ENCODE measurements around the gene TACR1.
A peak's percentile ranks its signal among the peaks of the same experiment; 100 is the strongest.

TACR1 gene

GRCh38 chr2:75211266-75211770 is 12.0 kb upstream of the TACR1 start:
- no peak overlapping the region for H3K4me3 ChIP-seq (replicated peaks; ENCODE audit: low read depth, low read length)
- no peak for TF ChIP-seq CTCF (IDR thresholded peaks at IDR 0.05; ENCODE audit: low read depth, low read length, missing control alignments)
- DNase-seq (ENCODE audit: extremely low read depth, low read depth): no peak

GRCh38 chr2:75210409-75210808 is 11.1 kb upstream of the TACR1 start:
- H3K4me3 ChIP-seq (replicated peaks; ENCODE audit: low read depth, low read length): no peak overlapping the region
- no peak for TF ChIP-seq CTCF (IDR thresholded peaks at IDR 0.05; ENCODE audit: low read depth, low read length, missing control alignments)
- DNase-seq (ENCODE audit: extremely low read depth, low read depth): no peak

GRCh38 chr2:75208738-75209137 is 9.4 kb upstream of the TACR1 start:
- H3K4me3 ChIP-seq (replicated peaks; ENCODE audit: low read depth, low read length): no peak overlapping the region
- DNase-seq (ENCODE audit: extremely low read depth, low read depth): no peak
- no peak for TF ChIP-seq CTCF (IDR thresholded peaks at IDR 0.05; ENCODE audit: low read depth, low read length, missing control alignments)

DNA sequence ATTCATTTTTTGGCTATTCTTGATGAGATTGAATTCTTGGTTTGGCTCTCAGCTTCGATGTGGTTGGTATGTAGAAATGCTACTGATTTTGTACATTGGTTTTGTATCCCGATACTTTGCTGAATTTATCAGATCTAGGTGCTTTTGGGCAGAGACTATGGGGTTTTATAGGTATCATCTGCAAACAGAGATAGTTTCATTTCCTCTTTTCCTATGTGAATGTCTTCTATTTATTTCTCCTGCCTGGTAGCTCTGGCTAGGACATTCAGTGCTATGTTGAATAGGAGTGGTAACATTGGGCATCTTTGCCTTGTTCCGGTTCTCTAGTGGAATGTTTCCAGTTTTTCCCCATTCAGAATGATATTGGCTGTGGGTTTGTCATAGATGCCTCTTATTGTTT is 5.5 kb upstream of the TACR1 start:
- no peak overlapping the region for H3K4me3 ChIP-seq (replicated peaks; ENCODE audit: low read depth, low read length)
- TF ChIP-seq CTCF (IDR thresholded peaks at IDR 0.05; ENCODE audit: low read depth, low read length, missing control alignments): no peak
- DNase-seq (ENCODE audit: extremely low read depth, low read depth): no peak

- TF ChIP-seq CTCF (IDR thresholded peaks at IDR 0.05; ENCODE audit: low read depth, low read length, missing control alignments): no peak
- H3K4me3 ChIP-seq (replicated peaks; ENCODE audit: low read depth, low read length): no peak overlapping the region
- DNase-seq (ENCODE audit: extremely low read depth, low read depth): no peak
These were observed 3.0 kb upstream of the TACR1 start for GRCh38 chr2:75202359-75202758.

- TF ChIP-seq CTCF (IDR thresholded peaks at IDR 0.05; ENCODE audit: low read depth, low read length, missing control alignments): no peak
- H3K4me3 ChIP-seq (replicated peaks; ENCODE audit: low read depth, low read length): peak overlapping the region; percentile 36
- no peak for DNase-seq (ENCODE audit: extremely low read depth, low read depth)
These were observed 1.1 kb upstream of the TACR1 start for GRCh38 chr2:75200140-75201096.

Data from HFF-Myc (cell line).